ENCODE measurements around the gene AGFG1. TPM values are rescaled to one million over a fixed set of nuclear protein-coding genes. Genes with fewer than 3 reads are reported as not detected.
"Not testable (repeated sequence)": the region's sequence is repeated elsewhere in the genome, so short reads cannot be mapped to it uniquely, and the experiment has no call there.

The AGFG1 gene
- polyA plus RNA-seq, 1 donor from 2014 or later = 10.1 TPM

DNA sequence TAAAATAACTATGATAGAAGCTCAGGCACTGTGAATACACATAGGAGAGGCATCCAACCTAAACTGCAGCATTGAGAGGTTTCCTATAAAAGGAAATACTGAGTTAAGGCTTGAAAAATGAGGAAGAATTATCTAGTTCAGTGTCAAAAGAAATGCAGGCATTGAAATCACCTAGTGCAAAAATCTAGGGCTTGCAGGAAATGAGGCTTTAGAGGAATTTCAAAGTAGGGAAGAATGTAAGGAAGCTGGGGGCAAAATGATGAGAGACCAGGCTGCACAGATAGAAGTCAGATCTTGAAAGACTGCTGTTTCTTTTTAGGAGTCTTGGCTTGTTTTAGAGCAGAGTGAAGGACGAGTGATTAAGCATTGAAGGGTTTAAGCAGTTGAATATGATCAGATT is 98.7 kb downstream of the AGFG1 start:
- Mint-ChIP-seq H3K9me3 (no peaks in the 10 kb centered on the region), H3K27me3 (peaks cover 7% of the 10 kb centered on the region), H3K27ac (peak overlapping the region in 1 of 3 donors; percentile 24), H3K4me3 (no peak overlapping the region), H3K36me3 (no peaks in the 10 kb centered on the region), H3K4me1 (peaks cover 0 to 5% (median 0%) of the 10 kb centered on the region in 3 donors)

DNA sequence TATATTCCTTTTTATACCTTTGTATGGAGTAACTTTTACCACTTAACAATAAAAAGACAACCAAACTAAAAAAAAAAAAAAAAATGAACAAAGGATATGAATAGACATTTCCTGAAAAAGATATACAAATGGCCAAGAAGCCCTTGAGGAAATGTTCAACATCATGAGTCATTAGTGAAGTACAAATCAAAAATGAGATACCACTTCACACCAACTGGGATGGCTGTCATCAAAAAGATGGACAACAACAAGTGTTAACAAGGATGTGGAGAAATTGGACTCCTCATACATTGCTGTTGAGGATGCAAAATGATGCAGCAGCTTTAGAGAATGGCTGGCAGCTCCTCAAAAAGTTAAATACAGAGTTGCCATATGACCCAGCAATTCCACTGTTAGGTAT is 104.2 kb downstream of the AGFG1 start:
- Mint-ChIP-seq H3K9me3 (no peaks in the 10 kb centered on the region), H3K27me3 (peaks cover 10% of the 10 kb centered on the region), H3K4me3 (no peak overlapping the region), H3K36me3 (no peaks in the 10 kb centered on the region), H3K27ac (no peak overlapping the region), H3K4me1 (no peaks in the 10 kb centered on the region)

DNA sequence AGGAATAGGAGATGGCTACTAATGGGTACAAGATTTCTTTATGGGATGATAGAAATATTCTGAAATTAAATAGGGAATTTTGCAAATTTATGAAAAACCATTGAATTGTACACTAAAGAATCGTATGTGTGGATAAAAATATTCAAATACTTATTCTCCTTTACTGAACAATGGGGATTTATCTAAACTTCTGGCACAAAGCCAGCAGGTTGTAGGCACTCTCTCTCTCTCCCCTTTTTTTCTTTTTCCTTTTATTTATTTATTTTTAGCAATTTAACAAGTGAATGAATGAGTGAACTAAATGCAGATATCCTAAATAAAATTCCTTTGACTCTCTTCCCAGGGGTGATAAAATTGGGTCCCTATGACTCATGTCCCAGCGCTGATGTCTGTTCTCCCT is 104.9 kb downstream of the AGFG1 start:
- H3K36me3 Mint-ChIP-seq = no peaks in the 10 kb centered on the region
- peak overlapping the region in 1 of 4 donors; percentile 14 for H3K4me3 Mint-ChIP-seq
- H3K9me3 Mint-ChIP-seq = peaks cover 0 to under 1% (median 0%) of the 10 kb centered on the region in 3 donors
- H3K27me3 Mint-ChIP-seq = peaks cover 10% of the 10 kb centered on the region
- peak overlapping the region in 1 of 3 donors; percentile 2 for H3K27ac Mint-ChIP-seq
- no peaks in the 10 kb centered on the region for H3K4me1 Mint-ChIP-seq

DNA sequence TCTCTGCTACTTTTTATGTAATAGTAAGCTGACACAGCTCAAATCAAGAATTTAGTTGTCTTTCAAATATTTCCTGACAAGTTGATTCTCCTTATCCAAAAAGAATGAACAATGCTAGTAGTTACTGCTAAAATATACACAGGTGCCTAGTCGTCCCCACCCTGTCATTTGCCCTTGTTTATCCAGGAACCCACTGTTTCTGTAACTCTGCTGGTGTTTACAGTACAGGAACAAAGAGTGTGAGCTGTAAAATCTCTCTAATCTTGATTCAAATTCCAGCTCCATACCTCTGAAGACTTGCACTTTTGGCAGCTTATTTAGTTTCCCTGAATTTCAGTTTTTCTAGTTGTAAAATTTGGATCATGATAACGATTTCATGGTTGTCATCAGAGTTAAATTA is 105.6 kb downstream of the AGFG1 start:
- H3K36me3 Mint-ChIP-seq = no peaks in the 10 kb centered on the region
- peaks cover 10% of the 10 kb centered on the region for H3K27me3 Mint-ChIP-seq
- H3K27ac Mint-ChIP-seq = no peak overlapping the region
- no peak overlapping the region for H3K4me3 Mint-ChIP-seq
- H3K9me3 Mint-ChIP-seq = peaks cover 0 to 7% (median 6%) of the 10 kb centered on the region in 3 donors
- no peaks in the 10 kb centered on the region for H3K4me1 Mint-ChIP-seq

DNA sequence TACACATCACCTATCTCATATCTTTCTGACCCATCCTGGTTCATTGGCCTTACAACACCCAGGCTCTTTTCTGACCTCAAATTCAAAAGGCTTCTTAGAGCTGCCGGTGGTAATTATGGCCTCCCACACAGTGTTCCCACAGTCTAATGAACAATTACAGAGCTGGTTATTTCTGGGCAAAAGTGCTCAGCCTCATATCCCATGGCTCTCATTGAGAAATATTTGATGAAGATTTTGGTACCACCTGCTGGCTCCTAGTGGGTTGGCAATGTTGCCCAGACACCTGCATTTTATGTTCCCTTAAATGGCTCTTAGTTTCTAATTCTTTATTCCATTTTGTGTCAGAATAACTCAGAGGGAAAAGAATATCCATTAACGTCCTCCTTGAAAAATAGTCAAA is 106.7 kb downstream of the AGFG1 start:
- H3K9me3 Mint-ChIP-seq = peaks cover 2 to 12% (median 11%) of the 10 kb centered on the region in 3 donors
- no peak overlapping the region for H3K4me3 Mint-ChIP-seq
- H3K27me3 Mint-ChIP-seq = peaks cover 8% of the 10 kb centered on the region
- no peaks in the 10 kb centered on the region for H3K36me3 Mint-ChIP-seq
- H3K4me1 Mint-ChIP-seq = no peaks in the 10 kb centered on the region
- no peak overlapping the region for H3K27ac Mint-ChIP-seq

DNA sequence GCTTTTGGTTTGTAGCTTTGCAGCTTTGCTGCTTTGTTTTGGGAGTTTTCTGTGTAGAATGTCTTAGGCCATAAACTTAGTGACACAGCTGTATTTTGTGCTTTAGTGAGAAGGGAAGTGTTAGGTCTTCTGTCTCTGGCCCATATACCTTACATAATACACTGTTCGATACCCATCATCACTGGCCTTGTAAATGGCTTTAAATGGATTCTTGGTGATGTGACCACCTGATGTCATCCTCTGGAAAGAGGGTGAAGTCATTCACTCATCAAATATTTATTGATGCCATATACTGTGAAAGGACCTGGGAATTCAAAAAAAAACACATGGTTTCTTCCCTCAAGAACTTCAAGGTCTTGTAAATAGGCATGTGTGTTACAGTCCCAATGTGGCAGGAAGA is 107.8 kb downstream of the AGFG1 start:
- H3K36me3 Mint-ChIP-seq = no peaks in the 10 kb centered on the region
- H3K9me3 Mint-ChIP-seq = peaks cover 3 to 13% (median 12%) of the 10 kb centered on the region in 3 donors
- no peak overlapping the region for H3K4me3 Mint-ChIP-seq
- H3K27me3 Mint-ChIP-seq = peaks cover 4% of the 10 kb centered on the region
- H3K4me1 Mint-ChIP-seq = no peaks in the 10 kb centered on the region
- no peak overlapping the region for H3K27ac Mint-ChIP-seq

DNA sequence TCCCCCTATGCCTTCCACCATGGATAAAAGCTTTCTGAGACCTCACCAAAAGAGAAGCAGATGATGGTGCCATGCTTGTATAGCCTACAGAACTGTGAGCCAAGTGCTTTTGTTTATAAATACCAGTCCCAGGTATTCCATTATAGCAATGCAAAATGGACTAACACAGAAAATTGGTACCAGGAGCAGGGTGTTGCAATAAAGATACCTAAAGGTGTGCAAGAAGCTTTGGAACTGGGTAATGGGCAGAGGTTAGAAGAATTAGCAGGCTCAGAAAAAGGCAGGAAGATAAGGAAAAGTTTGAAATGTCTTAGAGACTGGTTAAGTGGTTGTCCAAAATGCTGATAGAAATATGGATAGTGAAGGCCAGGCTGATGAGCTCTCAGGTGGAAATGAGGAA is 110.4 kb downstream of the AGFG1 start:
- Mint-ChIP-seq H3K4me3 (no peak overlapping the region), H3K36me3 (no peaks in the 10 kb centered on the region), H3K4me1 (no peaks in the 10 kb centered on the region), H3K9me3 (peaks cover 3 to 13% (median 12%) of the 10 kb centered on the region in 3 donors), H3K27ac (no peak overlapping the region), H3K27me3 (no peaks in the 10 kb centered on the region)

DNA sequence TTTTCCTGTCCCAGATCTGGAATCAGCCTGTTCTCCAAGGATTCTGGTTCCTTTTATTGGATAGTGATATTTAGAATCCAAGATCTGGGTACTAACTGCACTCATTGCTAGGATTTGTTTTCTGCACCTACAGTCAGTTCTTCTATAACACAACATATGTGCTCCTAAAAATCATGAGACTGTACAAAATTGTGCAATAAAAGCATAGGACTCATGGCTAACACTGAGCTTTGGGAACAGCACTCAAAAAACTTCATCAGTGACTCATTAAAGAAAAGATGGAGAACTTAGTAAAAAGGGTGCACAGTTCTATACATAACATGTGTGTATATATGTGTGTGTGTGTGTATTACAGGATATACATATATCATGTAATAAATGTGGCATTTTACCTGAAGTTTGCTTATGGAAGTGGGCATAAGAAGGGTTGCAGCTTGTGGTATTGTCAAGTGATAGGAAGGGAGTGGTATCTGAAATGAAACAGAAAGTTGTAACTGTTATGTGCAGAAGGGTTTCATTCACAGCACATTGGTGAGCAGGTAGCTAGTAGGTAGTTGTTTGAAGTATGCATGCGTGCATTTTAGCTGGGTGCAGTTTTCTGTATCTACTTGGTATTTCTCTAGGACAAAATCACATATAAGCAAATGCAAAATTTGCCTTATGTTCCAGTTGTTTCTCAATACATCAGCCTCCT is 120.9 kb downstream of the AGFG1 start:
- Mint-ChIP-seq H3K36me3 (peaks cover 2% of the 10 kb centered on the region), H3K27me3 (peaks cover 29% of the 10 kb centered on the region), H3K9me3 (peaks cover 0 to 8% (median 0%) of the 10 kb centered on the region in 3 donors), H3K4me3 (no peak overlapping the region), H3K27ac (no peak overlapping the region), H3K4me1 (no peaks in the 10 kb centered on the region)

DNA sequence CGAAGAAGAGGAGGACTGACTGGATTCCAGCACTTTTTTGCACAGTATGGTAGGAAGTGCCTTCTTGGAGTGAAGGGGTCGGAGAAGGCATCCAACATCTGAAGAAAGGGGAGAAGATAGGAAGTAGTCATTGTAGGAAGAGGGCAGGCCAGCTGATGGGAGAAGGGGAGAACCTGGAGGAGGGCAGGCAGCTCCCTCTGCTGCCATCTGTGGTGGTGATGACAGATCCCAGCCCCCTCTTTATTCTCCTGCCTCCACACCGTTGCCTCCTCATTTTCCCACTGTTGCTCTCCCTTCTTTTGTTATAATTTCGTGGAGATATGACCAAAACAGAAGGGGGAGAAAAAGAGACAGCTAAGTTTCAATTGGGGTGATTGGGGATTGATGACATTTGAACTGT is 123.8 kb downstream of the AGFG1 start:
- H3K27me3 Mint-ChIP-seq = peaks cover 24% of the 10 kb centered on the region
- H3K36me3 Mint-ChIP-seq = peaks cover 2% of the 10 kb centered on the region

DNA sequence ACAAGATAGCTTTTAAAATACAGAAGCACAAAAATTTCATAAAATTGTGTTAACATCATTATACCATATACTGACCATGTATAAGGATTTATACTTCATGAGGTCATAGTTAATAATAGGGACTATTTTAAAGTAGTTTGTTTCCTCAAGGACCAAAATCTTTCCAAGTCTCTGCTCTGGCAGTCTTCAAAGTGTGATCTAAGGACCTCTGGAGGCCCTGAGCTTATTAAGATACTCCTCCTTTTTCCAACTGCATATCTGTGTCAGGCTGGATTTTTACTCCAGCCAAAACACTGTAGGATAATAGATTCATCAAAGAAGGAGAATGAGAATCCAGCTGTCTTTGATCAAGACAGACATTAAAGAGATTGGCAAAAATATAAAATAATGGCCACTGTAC is 125.1 kb downstream of the AGFG1 start:
- Mint-ChIP-seq H3K27ac (no peak overlapping the region), H3K36me3 (peaks cover 2% of the 10 kb centered on the region), H3K4me3 (no peak overlapping the region), H3K9me3 (no peaks in the 10 kb centered on the region), H3K27me3 (peaks cover 24% of the 10 kb centered on the region), H3K4me1 (no peaks in the 10 kb centered on the region)

More for the DNA sequence above, 123.8 kb downstream of the AGFG1 start:
- H3K9me3 Mint-ChIP-seq = peaks cover 0 to 1% (median 0%) of the 10 kb centered on the region in 3 donors
- H3K4me1 Mint-ChIP-seq = no peaks in the 10 kb centered on the region
- H3K4me3 Mint-ChIP-seq = no peak overlapping the region
- no peak overlapping the region for H3K27ac Mint-ChIP-seq

DNA sequence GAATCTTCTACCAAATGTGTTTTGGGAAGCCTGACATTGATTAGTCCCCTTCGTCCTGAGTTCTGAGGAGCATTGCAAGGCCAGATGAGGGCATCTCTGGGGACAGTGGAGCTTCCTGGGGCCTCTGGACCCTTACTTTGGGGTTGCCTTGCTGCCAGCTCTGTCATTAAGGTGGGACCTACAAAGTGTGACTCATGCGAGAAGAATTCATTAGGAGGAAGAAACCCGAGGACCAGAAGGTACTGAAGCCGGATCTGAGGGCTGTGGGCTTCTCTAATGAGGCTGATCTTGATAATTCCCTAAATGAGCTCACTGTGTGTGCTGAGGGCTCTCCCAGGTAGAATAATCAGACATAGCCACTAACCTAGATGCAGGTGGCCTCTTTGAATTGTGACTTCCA is 126.0 kb downstream of the AGFG1 start:
- Mint-ChIP-seq H3K36me3 (peaks cover 2% of the 10 kb centered on the region), H3K4me1 (no peaks in the 10 kb centered on the region), H3K27me3 (peaks cover 24% of the 10 kb centered on the region), H3K9me3 (no peaks in the 10 kb centered on the region), H3K27ac (peak overlapping the region in 1 of 3 donors; percentile 22), H3K4me3 (no peak overlapping the region)

DNA sequence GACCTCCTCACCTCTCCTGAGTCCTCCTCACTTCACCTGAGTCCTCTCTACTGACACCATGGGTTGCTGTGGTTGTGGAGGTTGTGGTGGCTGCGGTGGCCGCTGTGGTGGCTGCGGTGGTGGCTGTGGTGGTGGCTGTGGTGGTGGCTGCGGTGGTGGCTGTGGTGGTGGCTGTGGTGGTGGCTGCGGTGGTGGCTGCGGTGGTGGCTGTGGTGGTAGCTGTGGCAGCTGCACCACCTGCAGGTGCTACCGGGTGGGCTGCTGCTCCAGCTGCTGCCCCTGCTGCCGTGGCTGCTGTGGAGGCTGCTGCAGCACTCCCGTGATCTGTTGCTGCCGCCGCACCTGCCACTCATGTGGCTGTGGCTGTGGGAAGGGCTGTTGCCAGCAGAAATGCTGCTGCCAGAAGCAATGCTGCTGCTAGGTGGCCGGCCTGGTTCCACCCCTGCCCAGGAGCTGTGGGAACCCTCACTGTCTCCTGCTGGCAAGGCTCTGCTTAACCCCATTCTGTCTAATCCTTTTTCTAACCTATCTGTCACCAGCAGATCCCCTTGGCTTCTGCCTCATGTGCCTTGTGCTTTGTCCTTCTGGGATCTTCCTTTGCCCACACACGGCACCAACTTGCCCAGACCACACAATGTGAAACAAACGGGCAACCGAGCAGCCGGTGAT is 127.0 kb downstream of the AGFG1 start, which contains the start of gene SCYGR2:
TSS of gene SCYGR2 (plus strand) at position 59 of the 669 bp plus-strand sequence. CDS start at position 59, 0 bp downstream.
- Mint-ChIP-seq H3K4me3 (peak within 1 kb of the TSS in 2 of 4 donors; percentile 18 to 48), H3K27ac (peak within 1 kb of the TSS in 1 of 3 donors; percentile 22), H3K27me3 (peaks cover 20% of the 10 kb centered on the region)
- H3K36me3 Mint-ChIP-seq, H3K9me3 Mint-ChIP-seq, H3K4me1 Mint-ChIP-seq: not testable (repeated sequence)

DNA sequence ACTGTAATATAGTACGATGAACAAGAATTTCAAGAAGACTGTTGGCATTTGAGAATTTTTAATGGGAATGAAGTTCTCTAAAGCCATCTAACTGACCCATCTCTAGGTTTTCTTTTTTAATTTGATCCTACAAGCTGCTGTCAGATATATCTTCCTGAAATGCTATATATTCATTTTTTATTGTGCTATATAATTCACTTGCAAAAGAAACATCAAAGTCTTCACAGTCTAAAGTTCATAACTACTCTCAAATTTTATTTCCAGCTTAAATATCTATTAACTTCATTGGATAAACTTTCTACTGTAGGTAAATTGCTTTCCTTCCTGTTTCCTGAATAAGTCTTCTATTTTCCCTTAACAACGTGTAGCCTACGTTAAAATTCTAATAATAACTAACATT is 130.4 kb downstream of the AGFG1 start:
- Mint-ChIP-seq H3K4me3 (no peak overlapping the region), H3K9me3 (no peaks in the 10 kb centered on the region), H3K27ac (no peak overlapping the region), H3K27me3 (peaks cover 4% of the 10 kb centered on the region), H3K36me3 (no peaks in the 10 kb centered on the region), H3K4me1 (no peaks in the 10 kb centered on the region)

DNA sequence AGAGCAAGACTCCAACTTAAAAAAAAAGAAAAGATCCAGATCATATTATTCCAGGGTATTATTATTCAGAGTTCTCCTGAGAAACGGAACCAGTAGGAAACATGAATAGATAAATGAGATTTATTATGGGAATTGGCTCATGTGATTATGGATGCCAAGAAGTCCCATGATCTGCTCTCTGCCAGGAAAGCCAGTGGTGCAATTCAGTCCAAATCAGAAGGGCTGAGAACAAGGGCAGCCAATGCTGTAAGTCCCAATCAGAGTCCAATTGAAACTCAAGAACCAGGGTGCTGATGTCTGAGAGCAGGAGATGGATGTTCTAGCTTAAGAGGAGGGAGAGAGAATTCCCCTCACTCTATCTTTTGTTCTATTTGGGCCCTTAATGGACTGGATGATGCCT is 134.5 kb downstream of the AGFG1 start:
- no peaks in the 10 kb centered on the region for H3K36me3 Mint-ChIP-seq
- peaks cover 4% of the 10 kb centered on the region for H3K27me3 Mint-ChIP-seq
- H3K27ac Mint-ChIP-seq = no peak overlapping the region
- no peak overlapping the region for H3K4me3 Mint-ChIP-seq
- no peaks in the 10 kb centered on the region for H3K9me3 Mint-ChIP-seq
- peaks cover 7 to 16% (median 14%) of the 10 kb centered on the region in 3 donors for H3K4me1 Mint-ChIP-seq

DNA sequence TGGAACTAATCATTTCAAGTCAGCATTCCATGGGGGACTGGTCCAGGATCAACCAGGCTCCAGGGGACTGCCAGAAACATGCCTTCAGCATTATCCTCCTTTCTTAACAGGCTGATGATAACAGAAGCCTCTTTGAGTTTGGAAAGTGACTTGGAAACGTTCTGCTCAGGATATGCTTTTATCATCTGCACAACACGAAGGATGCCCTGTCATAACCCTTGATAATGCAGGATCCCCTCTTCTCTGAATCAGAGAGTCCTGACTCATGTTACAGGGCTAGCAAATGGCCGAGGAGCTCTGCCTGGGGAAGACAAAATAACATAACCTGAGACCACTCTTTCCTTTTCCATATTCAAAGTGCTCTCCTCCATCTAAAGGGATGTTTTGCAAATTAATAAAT is 136.0 kb downstream of the AGFG1 start:
- peak overlapping the region in 1 of 3 donors; percentile 53 for H3K27ac Mint-ChIP-seq
- H3K9me3 Mint-ChIP-seq = no peaks in the 10 kb centered on the region
- no peaks in the 10 kb centered on the region for H3K36me3 Mint-ChIP-seq
- H3K4me1 Mint-ChIP-seq = peaks cover 7 to 16% (median 14%) of the 10 kb centered on the region in 3 donors
- H3K4me3 Mint-ChIP-seq = no peak overlapping the region
- peaks cover 8% of the 10 kb centered on the region for H3K27me3 Mint-ChIP-seq
